Endothelial cell of umbilical vein (primary cell): ENCODE data around the gene CTNNA2. TPM values are rescaled to one million over a fixed set of nuclear protein-coding genes. Genes with fewer than 3 reads are reported as not detected.

Experiments
- BruUV-seq: library from RNA; stranded (reverse); fragments of 400-500 nt; replicated peaks from 2 replicates; lab custom pipeline; 2021; lab: Mats Ljungman, UMichigan
- CTCF ChIA-PET: fragments of 300-600, 350-600 bp; sonication (Branson Sonifier 250); formaldehyde crosslinking; loops from one replicate; lab custom pipeline; 2021; ENCODE audit warnings: antibody characterized with exemption, inconsistent platforms; lab: Charles Lee
- POLR2A ChIA-PET: fragments of 300-600, 350-600 bp; sonication (Branson Sonifier 250); formaldehyde crosslinking; loops from one replicate; lab custom pipeline; 2021; ENCODE audit warnings: antibody characterized with exemption, inconsistent platforms; lab: Charles Lee
- DNase-seq: peaks from one replicate; pipeline ENCODE4 v3.0.0-alpha.2; 2011; ENCODE audit warnings: low read depth, low spot score
- FAIRE-seq: peaks from 2 replicates; lab custom pipeline; 2011; peaks lifted over from hg19 to GRCh38; lab: Jason Lieb, UNC
- H2AFZ ChIP-seq: 2 replicates; pipeline ENCODE4 v1.6.0; 2012; ENCODE audit warnings: low read depth, low read length, control low read depth, inconsistent platforms
- H3K27ac ChIP-seq: 2 replicates; pipeline ENCODE4 v1.5.1; 2011; ENCODE audit warnings: low read depth, mild to moderate bottlenecking, control low read depth, low read length, moderate library complexity; ENCODE audit not compliant: insufficient read depth
- H3K27me3 ChIP-seq, 2 experiments: 2 replicates each; pipeline versions ENCODE4 v1.6.0 to v1.6.1; 2011; ENCODE audit warnings: low read length in 2 of 2, mixed read lengths in 1 of 2; ENCODE audit not compliant: control insufficient read depth in 2 of 2, insufficient read depth in 2 of 2
- H3K36me3 ChIP-seq, 2 experiments: 2 replicates in 1 of 2; 3 replicates in 1 of 2; pipeline ENCODE4 v1.5.1; 2011; ENCODE audit warnings: low read length in 2 of 2, mild to moderate bottlenecking in 1 of 2, moderate library complexity in 1 of 2; ENCODE audit not compliant: control insufficient read depth in 2 of 2, insufficient read depth in 2 of 2; ENCODE audit errors: extremely low read depth in 1 of 2
- H3K4me1 ChIP-seq: 3 replicates; pipeline ENCODE4 v1.5.1; 2011; ENCODE audit warnings: mild to moderate bottlenecking, low read length; ENCODE audit not compliant: control insufficient read depth, insufficient read depth; ENCODE audit errors: extremely low read depth
- H3K4me2 ChIP-seq: 2 replicates; pipeline ENCODE4 v1.6.1; 2011; ENCODE audit warnings: low read length, control low read depth, mixed read lengths; ENCODE audit not compliant: insufficient read depth
- H3K4me3 ChIP-seq, 3 experiments: fragments of 200-600 bp in 1 of 3; sonication (generic), shearing (Covaris generic) in 1 of 3; replicated peaks in 1 of 3; 2 replicates each; pipeline ENCODE4 v1.5.1; 2011 to 2016; ENCODE audit warnings: control low read depth in 3 of 3, low read length in 3 of 3, mild to moderate bottlenecking in 2 of 3, inconsistent platforms in 1 of 3, low read depth in 1 of 3, moderate library complexity in 1 of 3; ENCODE audit not compliant: insufficient read depth in 1 of 3
- H3K79me2 ChIP-seq: 2 replicates; pipeline ENCODE4 v1.6.0; 2012; ENCODE audit warnings: low read length, inconsistent platforms; ENCODE audit not compliant: control insufficient read depth, insufficient read depth
- H3K9ac ChIP-seq: replicated peaks from 2 replicates; pipeline ENCODE3; 2011; ENCODE audit warnings: low read length, control low read depth; ENCODE audit not compliant: insufficient read depth; ENCODE audit errors: extremely low read depth
- H3K9me1 ChIP-seq: replicated peaks from 3 replicates; pipeline ENCODE4 v1.6.0; 2011; ENCODE audit warnings: mild to moderate bottlenecking, low read length; ENCODE audit not compliant: control insufficient read depth, insufficient read depth; ENCODE audit errors: extremely low read depth
- H3K9me3 ChIP-seq: replicated peaks from 2 replicates; pipeline ENCODE4 v1.5.1; 2012; ENCODE audit warnings: low read length, inconsistent platforms; ENCODE audit not compliant: control insufficient read depth, insufficient read depth
- H4K20me1 ChIP-seq: replicated peaks from 2 replicates; pipeline ENCODE3; 2011; ENCODE audit warnings: mild to moderate bottlenecking, low read length; ENCODE audit not compliant: control insufficient read depth, insufficient read depth; ENCODE audit errors: extremely low read depth
- CTCF ChIP-seq, 2 donors: IDR thresholded peaks; 1 replicate in 1 of 2; 2 replicates in 1 of 2; pipeline ENCODE4 v1.5.1; 2011; ENCODE audit warnings: low read length in 2 of 2, mild to moderate bottlenecking in 2 of 2, moderate library complexity in 2 of 2, control low read depth in 1 of 2, inconsistent platforms in 1 of 2, low read depth in 1 of 2; ENCODE audit not compliant: insufficient read depth in 1 of 2; ENCODE audit errors: extremely low read depth in 1 of 2
- EZH2 ChIP-seq: IDR thresholded peaks from 2 replicates; pipeline ENCODE4 v1.6.1; 2012; ENCODE audit warnings: borderline replicate concordance, low read depth, mild to moderate bottlenecking, moderate library complexity, low read length, inconsistent platforms; ENCODE audit not compliant: severe bottlenecking
- FOS ChIP-seq: IDR thresholded peaks from 2 replicates; pipeline ENCODE4 v1.6.1; 2011; ENCODE audit warnings: mild to moderate bottlenecking, low read length, moderate library complexity, borderline replicate concordance; ENCODE audit not compliant: insufficient read depth
- GATA2 ChIP-seq: IDR thresholded peaks from 2 replicates; pipeline ENCODE4 v1.7.0; 2011; ENCODE audit warnings: low read depth, mild to moderate bottlenecking, moderate library complexity, mixed read lengths, low read length; ENCODE audit not compliant: insufficient read length, insufficient read depth
- JUN ChIP-seq: IDR thresholded peaks from 2 replicates; pipeline ENCODE4 v1.6.1; 2011; ENCODE audit warnings: borderline replicate concordance, low read depth; ENCODE audit not compliant: insufficient read length, insufficient read depth
- MAX ChIP-seq: IDR thresholded peaks from 2 replicates; pipeline ENCODE4 v1.6.1; 2011; ENCODE audit not compliant: insufficient read depth, insufficient read length
- POLR2A ChIP-seq: IDR thresholded peaks from 2 replicates; pipeline ENCODE4 v1.6.1; 2012; ENCODE audit warnings: low read depth, mild to moderate bottlenecking, control low read depth, low read length
- dilution Hi-C: fragments of 300-500 bp; cut with MboI; formaldehyde crosslinking; loops from one replicate; pipeline ENCODE4 v1.15.0; 2019; ENCODE audit warnings: low sequenced_read_pairs; ENCODE audit not compliant: extremely low pct_ligation_motif_present
- intact Hi-C: fragments of 100-400 bp; cut with micrococcal nuclease; formaldehyde crosslinking; loops from one replicate; pipeline ENCODE4 v1.10.0; 2022
- polyA plus RNA-seq, 4 experiments: library from polyadenylated mRNA; depleted of rRNA in 3 of 4; stranded (reverse) in 3 of 4; unstranded in 1 of 4; fragments of >200 nt; gene quantifications; 2 replicates each; pipeline versions ENCODE4 v1.2.1 to v1.2.3, GENCODE V29; 2011 to 2012; ENCODE audit warnings: missing spikeins in 1 of 4
- total RNA-seq: library from RNA; stranded (reverse); gene quantifications from 2 replicates; pipeline ENCODE4 v1.2.3, GENCODE V29; 2021

CTNNA2 gene
- total and polyA plus RNA-seq, 2 donors (not counting 3 experiments of a cell fraction or from before 2014, with no cell fraction given): not detected

- Histone ChIP-seq H3K9me3 (no peaks in the 10 kb centered on the region), H3K4me2 (no peak overlapping the region), H3K9me1 (no peaks in the 10 kb centered on the region), H3K9ac (no peak overlapping the region), H3K79me2 (no peaks in the 10 kb centered on the region), H3K27ac (no peak overlapping the region), H3K4me3 (no peak overlapping the region), H4K20me1 (no peaks in the 10 kb centered on the region), H3K4me1 (no peaks in the 10 kb centered on the region), H2AFZ (no peak overlapping the region), H3K36me3 (no peaks in the 10 kb centered on the region), H3K27me3 (no peaks in the 10 kb centered on the region)
- ChIA-PET CTCF (no interaction called here), POLR2A (no interaction called here)
- dilution Hi-C loops (no loop called here), intact Hi-C loops (no loop called here)
- BruUV-seq: no TSS peak
- TF ChIP-seq GATA2 (no peak), JUN (no peak), POLR2A (no peak), MAX (no peak), FOS (no peak), EZH2 (no peak), CTCF (IDR thresholded peaks at IDR 0.05; ENCODE audit: extremely low read depth in 1 of 2, insufficient read depth in 1 of 2, low read depth in 1 of 2, low read length in 2 of 2) (no peak)
- DNase-seq (no peak), FAIRE-seq (no peak)
Observed at GRCh38 chr2:80122675-80123074, 609.8 kb downstream of the CTNNA2 start.
